HepG2 (cell line): ENCODE data around the gene ZFPM1. TPM values are rescaled to one million over a fixed set of nuclear protein-coding genes. Genes with fewer than 3 reads are reported as not detected.

Source experiments
- AGO2 ChIP-seq: fragments of 200-400 bp; formaldehyde crosslinking; optimal IDR thresholded peaks from 2 replicates; pipeline ENCODE3; 2017; ENCODE audit warnings: mild to moderate bottlenecking, low read depth, low read length, moderate library complexity
- CBFB ChIP-seq: sonication (generic); formaldehyde crosslinking; IDR thresholded peaks from 2 replicates; pipeline ENCODE4 v1.4.0; 2020; ENCODE audit warnings: missing genetic modification reagents
- CHD4 ChIP-seq: fragments of 200-600 bp; sonication (generic); IDR thresholded peaks from 2 replicates; pipeline ENCODE4 v1.7.0; 2017; ENCODE audit warnings: mild to moderate bottlenecking, low read length, borderline replicate concordance
- CTCF ChIP-seq: sonication (generic); formaldehyde crosslinking; IDR thresholded peaks from 2 replicates; pipeline ENCODE4 v1.5.0; 2020; ENCODE audit warnings: mild to moderate bottlenecking, missing genetic modification reagents, moderate library complexity
- HOXD1 ChIP-seq: sonication (generic); formaldehyde crosslinking; IDR thresholded peaks from 2 replicates; pipeline ENCODE4 v1.5.0; 2020; ENCODE audit warnings: missing genetic modification reagents
- KLF16 ChIP-seq, 2 experiments: sonication (generic) in 1 of 2; formaldehyde crosslinking in 1 of 2; IDR thresholded peaks; 2 replicates each; pipeline versions ENCODE4 v1.6.1 to v1.8.0; 2016 to 2023; ENCODE audit warnings: missing genetic modification reagents in 2 of 2, missing compliant biosample characterization in 1 of 2
- NFIB ChIP-seq: sonication (generic); formaldehyde crosslinking; IDR thresholded peaks from 2 replicates; pipeline ENCODE4 v1.9.0; 2021; ENCODE audit warnings: missing genetic modification reagents, mild to moderate bottlenecking, borderline replicate concordance
- PHB2 ChIP-seq: fragments of 450-650 bp; IDR thresholded peaks from 2 replicates; pipeline ENCODE4 v1.6.1; 2018; ENCODE audit not compliant: partially characterized antibody
- RBM22 ChIP-seq: fragments of 200-400 bp; formaldehyde crosslinking; optimal IDR thresholded peaks from 2 replicates; pipeline ENCODE3; 2017; ENCODE audit warnings: mild to moderate bottlenecking, low read length, moderate library complexity
- SAP130 ChIP-seq: IDR thresholded peaks from 2 replicates; pipeline ENCODE4 v1.6.1; 2016; ENCODE audit warnings: low read depth
- SMAD9 ChIP-seq: sonication (generic); formaldehyde crosslinking; IDR thresholded peaks from 2 replicates; pipeline ENCODE4 v1.5.1; 2020; ENCODE audit warnings: mild to moderate bottlenecking, missing genetic modification reagents
- XRCC5 ChIP-seq: fragments of 200-400 bp; formaldehyde crosslinking; optimal IDR thresholded peaks from 2 replicates; pipeline ENCODE3; 2017; ENCODE audit warnings: mild to moderate bottlenecking, low read length
- ZC3H13 ChIP-seq: sonication (generic); formaldehyde crosslinking; IDR thresholded peaks from 2 replicates; pipeline ENCODE4 v1.8.1; 2023; ENCODE audit warnings: mild to moderate bottlenecking, missing genetic modification reagents, moderate library complexity
- ZNF234 ChIP-seq: sonication (generic); formaldehyde crosslinking; conservative IDR thresholded peaks from 2 replicates; pipeline ENCODE4 v1.5.1; 2020; ENCODE audit warnings: mild to moderate bottlenecking, missing genetic modification reagents
- ZNF281 ChIP-seq: sonication (generic); formaldehyde crosslinking; IDR thresholded peaks from 2 replicates; pipeline ENCODE4 v1.4.0; 2020; ENCODE audit warnings: missing genetic modification reagents, borderline replicate concordance
- ZNF512B ChIP-seq: sonication (generic); formaldehyde crosslinking; IDR thresholded peaks from 2 replicates; pipeline ENCODE4 v1.5.1; 2020; ENCODE audit warnings: missing genetic modification reagents, mild to moderate bottlenecking, borderline replicate concordance
- ZNF652 ChIP-seq: IDR thresholded peaks from 2 replicates; pipeline ENCODE4 v1.6.1; 2016; ENCODE audit warnings: low read depth, borderline replicate concordance
- ZNF687 ChIP-seq: sonication (generic); formaldehyde crosslinking; IDR thresholded peaks from 2 replicates; pipeline ENCODE4 v1.5.1; 2020; ENCODE audit warnings: mild to moderate bottlenecking, missing genetic modification reagents, moderate library complexity
- polyA plus RNA-seq, 8 experiments: library from polyadenylated mRNA; depleted of rRNA in 3 of 8; stranded (reverse) in 7 of 8; unstranded in 1 of 8; fragments of >200 nt; fragmentation: Illumina TruSeq in 4 of 8; extraction: Trizol in 4 of 8; gene quantifications; 2 replicates each; pipeline versions ENCODE4 v1.2.1 to v1.2.3, GENCODE V29; 2011 to 2016; ENCODE audit warnings: low read depth in 4 of 8, missing spikeins in 1 of 8, mixed read lengths in 1 of 8; ENCODE audit not compliant: insufficient read depth in 1 of 8
- total RNA-seq, 5 experiments: library from RNA; depleted of rRNA; stranded (reverse); fragments of >200 nt; fragmentation: Illumina TruSeq; extraction: Trizol; gene quantifications; 2 replicates each; pipeline ENCODE4 v1.2.3, GENCODE V29; 2016; ENCODE audit warnings: low read depth in 1 of 5

Gene ZFPM1
- total and polyA plus RNA-seq, 2 of the 13 experiments (the other 11 are each of a cell fraction or from before 2014, with no cell fraction given): 1.3 to 3.8 TPM

GRCh38 chr16:88536971-88537751, 84.1 kb downstream of the ZFPM1 start (continued):
- TF ChIP-seq ZNF512B (CRISPR knock-in tag) (no peak), ZNF652 (no peak), CTCF (CRISPR knock-in tag) (peak; percentile 42), AGO2 (peak; percentile 90), HOXD1 (CRISPR knock-in tag) (no peak), NFIB (CRISPR knock-in tag) (no peak), RBM22 (peak; percentile 96), ZNF687 (CRISPR knock-in tag) (0 out of 2 replicates have a peak, but pooled peaks have one; percentile 6), SMAD9 (CRISPR knock-in tag) (no peak), SAP130 (CRISPR knock-in tag) (no peak), KLF16 (CRISPR knock-in tag; IDR thresholded peaks at IDR 0.05) (no peak), ZNF234 (CRISPR knock-in tag) (no peak), CBFB (CRISPR knock-in tag) (no peak), XRCC5 (no peak), ZNF281 (CRISPR knock-in tag) (no peak), CHD4 (no peak), PHB2 (no peak), ZC3H13 (CRISPR knock-in tag) (peak; percentile 72; the same call in 1 of the 2 replicates)
